GM19372 (cell line): ENCODE measurements around the gene SLC17A2.
A peak's percentile ranks its signal among the peaks of the same experiment; 100 is the strongest.
"Not testable (repeated sequence)": the region's sequence is repeated elsewhere in the genome, so short reads cannot be mapped to it uniquely, and the experiment has no call there.

Experiments used
- ATAC-seq: cut with Tn5 transposase; IDR thresholded peaks from one replicate; pipeline ENCODE4 v1.9.1; 2021; ENCODE audit warnings: mild to moderate bottlenecking, low read depth, moderate library complexity; ENCODE audit not compliant: unreplicated experiment

Gene SLC17A2

DNA sequence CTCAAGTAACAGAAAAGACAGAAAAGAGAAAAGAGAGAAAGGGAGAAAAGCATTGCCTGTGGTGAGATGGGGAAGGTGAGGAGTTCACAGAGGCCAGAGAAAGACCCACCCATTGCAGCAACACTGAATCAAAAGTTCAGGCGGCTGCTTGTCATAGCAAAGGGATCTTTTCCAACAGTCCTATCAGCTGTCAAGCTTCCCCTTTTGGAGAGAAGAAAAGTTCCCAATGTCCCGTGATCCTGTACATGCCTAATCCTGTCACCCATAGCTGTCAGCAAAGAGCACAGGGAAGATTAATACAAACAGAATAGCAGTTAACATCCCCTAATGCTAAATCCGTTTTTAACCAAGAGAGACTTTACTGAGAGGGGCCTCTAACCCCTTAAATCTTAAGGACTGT, 23.2 kb upstream of the SLC17A2 start:
- no peak for ATAC-seq

DNA sequence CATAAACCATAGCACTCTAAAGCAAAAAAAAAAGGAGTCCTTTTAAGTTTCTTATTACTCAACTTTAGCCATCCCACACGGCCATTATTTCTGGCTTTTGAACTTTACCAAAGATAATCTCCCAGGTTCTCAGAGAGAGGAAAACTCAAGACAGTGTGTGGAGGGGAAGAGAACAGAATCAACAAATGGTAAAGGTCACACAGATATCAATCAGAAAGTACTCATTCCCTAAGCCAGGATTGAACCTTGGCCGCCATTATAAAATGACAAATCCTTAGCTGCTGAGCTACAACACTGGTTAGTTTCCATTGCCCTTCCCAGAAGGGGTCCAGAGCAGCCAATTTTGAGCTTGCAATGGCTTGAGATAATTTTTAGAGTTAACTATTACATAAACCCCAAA, 22.0 kb upstream of the SLC17A2 start:
- ATAC-seq: no peak

DNA sequence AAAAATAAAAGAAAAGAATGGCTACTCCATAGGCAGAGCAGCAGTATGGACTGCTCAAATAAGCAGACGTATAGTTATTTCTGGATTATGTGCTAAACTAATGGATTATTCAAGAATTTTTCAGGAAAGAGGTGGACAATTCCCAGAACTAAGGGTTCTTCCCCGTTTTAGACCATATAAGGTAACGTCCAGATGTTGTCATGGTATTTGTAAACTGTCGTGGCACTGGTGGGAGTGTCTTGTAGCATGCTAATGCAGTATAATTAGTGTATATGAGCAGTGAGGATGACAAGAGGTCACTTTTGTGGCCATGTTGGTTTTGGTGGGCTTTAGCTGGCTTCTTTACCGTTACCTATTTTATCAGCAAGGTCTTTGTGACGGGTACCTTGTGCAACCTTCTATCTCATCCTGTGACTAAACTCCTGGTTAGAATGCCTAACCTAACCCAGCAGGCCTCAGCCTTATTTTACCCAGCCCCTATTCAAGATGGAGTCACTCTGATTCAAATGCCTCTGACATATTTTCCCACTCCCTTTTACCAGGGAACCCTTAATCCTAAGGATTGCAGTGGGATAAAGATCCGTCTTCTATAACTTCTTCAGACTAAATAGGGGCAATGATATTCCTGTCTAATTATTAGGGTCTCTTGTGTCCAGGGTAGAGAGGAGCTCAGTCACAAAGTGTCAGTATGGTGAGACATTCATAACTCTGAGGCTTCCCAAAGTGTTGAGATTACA, 21.0 kb upstream of the SLC17A2 start:
- ATAC-seq: no peak

DNA sequence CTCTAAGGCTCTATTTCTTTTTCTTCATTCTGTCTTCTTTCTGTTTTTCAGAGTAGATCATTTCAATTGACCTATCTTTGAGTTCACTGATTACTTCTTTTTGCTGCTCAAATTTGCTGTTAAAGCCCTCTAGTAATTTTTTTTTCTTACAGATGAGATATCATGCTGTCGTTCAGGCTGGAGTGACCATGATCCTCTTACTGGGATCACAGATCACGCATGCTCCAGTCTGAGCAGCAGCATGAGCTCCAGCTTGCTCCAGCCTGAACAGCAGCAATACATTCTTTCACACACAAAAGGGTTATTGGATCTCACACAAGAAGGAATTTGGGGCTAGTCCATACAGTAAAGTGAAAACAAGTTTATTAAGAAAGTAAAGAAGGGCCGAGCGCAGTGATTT, 19.8 kb upstream of the SLC17A2 start:
- ATAC-seq: no peak

DNA sequence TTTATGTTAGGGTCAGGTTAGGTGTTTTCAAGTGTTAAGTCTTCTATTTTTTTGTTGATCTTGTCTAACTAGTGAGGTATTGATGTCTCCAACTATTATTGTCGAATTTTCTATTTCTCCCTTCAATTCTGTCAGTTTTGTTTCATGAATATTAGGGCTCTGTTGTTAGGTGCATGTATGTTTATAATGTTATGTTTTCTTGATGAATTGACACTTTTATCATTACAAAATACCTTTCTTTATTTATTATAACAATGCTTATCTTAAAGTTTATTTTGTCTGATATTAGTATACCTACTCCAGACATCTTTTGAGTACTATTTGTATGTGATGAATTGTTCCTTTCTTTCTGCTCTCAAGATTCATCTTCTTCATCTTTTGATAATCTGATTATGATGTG, 19.2 kb upstream of the SLC17A2 start:
- no peak for ATAC-seq

DNA sequence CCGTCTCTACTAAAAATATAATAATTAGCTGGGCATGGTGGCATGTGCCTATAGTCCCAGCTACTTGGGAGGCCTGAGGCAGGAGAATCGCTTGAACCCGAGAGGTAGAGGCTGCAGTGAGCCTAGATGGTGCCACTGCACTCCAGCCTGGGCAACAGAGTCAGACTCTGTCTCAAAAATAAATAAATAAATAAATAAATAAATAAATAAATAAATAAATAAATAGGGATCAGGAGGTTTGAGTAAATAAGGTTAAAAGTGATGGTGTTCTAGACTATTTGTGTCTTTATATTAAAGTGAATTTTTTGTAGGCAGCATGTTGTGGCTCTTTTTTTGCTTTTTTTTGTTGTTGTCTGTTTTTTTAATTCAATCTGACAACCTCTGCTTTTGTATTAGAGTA, 17.0 kb upstream of the SLC17A2 start:
- not testable (repeated sequence) for ATAC-seq

DNA sequence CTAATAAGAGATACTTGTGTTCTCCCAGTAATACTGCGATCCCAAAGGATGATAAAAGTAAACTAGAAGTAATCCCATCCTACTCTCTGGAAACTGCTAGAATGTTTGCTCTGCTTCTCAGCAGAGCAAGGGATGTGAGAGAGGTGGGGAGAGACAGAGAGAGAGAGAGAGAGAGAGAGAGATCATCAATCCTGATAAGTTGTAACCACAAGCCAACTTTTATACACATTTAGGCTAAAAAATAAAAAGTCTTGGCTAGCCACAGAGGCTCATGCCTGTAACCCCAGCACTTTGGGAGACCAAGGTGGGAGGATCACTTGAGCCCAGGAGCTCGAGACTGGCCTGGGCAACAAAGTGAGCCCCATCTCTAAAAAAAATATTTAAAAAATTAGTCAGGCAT, 16.1 kb upstream of the SLC17A2 start:
- no peak for ATAC-seq

DNA sequence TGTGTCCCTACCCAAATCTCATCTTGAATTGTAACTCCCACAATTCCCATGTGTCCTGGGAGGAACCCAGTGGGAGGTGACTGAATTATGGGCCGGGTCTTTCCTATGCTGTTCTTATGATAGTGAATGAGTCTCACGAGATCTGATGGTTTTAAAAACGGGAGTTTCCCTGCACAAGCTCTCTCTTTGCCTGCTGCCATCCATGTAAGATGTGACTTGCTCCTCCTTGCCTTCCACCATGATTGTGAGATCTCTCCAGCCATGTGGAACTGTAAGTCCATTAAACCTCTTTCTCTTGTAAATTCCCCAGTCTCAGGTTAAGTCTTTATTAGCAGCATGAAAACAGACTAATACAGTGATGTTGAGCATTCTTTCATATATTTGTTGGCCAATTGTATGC, 15.2 kb upstream of the SLC17A2 start:
- not testable (repeated sequence) for ATAC-seq

DNA sequence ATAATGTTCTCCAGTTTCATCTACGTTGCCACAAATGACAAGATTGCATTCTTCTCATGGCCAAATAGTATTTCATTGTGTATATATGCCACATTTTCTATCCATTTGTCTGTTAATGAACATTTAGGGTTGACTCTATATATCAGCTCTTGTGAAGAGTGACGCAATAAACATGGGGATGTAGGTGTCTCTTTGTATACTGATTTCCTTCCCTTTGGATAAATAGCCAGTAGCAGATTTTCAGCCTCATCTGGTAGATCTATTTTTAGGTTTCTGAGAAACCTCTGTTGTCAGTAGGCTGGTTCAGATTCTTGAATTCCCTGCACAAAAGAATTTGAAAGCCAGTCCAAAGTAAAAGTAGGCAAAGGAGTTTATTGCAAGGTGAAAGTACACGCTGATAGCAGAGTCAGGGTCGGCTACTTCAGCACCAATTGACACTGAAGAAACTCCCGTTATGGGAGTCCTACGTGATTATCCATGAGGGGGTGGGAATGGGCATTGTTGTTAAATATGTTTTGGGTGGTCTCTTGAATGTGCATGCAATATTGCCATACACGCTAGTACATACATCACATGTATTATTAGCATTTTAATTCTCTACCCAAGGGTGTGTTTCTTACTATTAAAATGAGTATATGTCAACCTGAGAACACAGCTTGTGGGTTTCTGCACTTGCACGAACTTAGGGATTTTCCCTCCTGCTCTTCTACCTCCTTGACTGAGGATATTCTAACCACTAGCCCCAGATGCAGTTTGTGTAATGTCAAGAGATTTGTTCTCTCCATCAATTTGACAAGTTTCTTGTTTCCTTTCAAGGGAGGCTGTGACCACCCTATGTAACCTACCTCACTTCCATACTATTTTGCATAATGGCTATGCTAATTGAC, 14.4 kb upstream of the SLC17A2 start:
- peak; percentile 87 for ATAC-seq

DNA sequence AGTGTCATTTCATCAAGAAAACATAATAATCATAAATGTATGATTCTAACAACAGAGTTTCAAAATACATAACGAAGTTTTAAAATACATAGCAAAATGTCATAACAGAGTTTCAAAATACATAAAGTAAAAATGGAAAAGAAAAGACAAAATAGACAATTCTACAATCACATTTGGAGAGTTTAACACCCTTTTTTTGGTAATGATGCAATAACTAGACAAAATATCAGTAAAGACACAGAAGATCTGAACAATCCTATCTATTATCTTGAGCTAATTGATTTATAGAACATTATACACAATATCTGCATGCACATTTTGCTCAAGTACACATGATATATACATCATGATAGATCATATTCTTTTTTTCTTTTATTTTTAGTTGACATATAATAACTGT, 13.4 kb upstream of the SLC17A2 start:
- no peak for ATAC-seq

DNA sequence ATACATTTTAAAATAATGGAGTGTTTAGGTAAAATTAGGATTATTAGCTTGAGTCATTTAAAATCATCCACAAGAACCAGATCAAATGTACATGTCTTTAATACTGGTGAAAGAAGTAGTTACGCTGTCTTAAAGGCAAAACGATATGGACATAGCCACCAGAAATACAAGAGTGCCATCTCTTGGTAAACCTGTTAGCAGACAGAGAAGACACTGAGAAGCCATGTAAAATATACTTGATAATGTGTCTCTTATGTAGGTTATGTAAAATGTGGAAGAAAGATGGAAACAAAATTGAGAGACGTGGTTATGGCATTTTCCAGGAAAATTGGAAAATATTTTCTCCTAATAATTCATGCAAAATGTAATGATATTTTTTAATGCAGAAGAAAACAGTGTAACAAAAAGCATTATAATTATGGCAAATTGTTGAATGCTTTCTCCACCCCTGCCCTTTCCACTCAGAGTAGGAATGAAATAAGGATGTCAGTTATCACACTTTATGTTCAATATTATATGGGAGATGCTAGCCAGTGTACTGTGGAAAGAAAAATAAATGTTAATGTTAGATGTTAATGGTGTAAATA, 12.2 kb upstream of the SLC17A2 start:
- ATAC-seq: no peak

DNA sequence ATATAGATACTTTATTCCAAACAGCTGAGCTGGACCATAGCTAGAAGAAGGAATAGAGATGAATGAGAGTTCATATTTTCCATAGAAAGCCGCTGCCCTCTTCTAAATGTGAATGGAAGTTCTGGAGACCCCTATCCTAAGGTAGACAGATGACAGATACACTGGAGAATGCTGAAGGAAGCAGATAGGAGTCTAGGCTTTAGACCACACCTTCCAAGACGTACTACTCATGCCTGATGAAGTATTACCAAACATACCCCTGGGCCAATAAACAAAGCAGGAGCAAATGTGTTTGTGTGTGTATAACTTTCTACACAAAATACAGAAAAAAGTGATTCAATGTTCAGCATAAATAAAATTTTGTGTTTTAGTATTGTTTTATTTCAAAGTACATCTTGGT, 9.1 kb upstream of the SLC17A2 start:
- no peak for ATAC-seq

DNA sequence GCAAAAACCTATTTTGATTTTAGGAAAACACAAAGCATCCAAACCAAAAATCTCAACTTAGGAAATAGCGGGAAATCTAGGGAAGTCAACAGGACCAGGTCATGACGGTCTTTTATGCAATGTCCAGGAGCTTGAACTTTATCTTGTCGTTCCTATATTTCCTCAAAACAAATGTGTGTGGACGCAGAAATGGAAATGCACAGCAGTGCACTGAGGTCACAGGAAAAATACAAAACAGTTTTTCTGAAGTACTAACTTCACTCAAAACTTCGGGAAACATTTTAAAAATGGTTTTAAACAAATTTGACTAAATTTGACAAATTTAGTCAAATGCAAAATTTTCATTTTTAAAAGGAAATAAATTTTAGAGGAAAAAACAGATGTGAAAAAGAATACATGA, 5.5 kb upstream of the SLC17A2 start:
- ATAC-seq: no peak

DNA sequence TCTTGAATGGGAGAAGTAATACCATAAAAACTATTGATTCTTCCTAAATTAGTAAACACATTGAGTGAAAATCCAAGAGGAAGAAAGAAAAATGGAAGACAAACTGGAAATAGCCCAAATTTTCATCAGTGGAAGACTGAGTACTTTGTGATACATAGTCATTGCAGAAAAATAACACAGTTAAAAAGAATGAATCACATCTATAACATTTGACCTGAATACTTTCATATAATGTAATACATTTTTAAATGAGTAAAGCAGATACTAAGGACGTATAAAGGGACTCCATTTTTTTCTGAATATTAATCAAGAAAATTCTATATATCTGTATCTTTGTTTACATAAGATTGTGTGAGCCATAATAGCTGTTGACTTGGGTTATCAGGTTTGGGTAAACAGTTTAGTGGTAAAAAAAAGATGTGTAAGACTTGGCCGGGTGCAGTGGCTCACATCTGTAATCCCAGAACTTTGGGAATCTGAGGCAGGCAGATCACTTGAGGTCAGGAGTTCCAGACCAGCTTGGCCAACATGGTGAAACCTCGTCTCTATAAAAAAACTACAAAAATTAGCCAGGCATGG, 4.3 kb upstream of the SLC17A2 start:
- ATAC-seq: no peak

DNA sequence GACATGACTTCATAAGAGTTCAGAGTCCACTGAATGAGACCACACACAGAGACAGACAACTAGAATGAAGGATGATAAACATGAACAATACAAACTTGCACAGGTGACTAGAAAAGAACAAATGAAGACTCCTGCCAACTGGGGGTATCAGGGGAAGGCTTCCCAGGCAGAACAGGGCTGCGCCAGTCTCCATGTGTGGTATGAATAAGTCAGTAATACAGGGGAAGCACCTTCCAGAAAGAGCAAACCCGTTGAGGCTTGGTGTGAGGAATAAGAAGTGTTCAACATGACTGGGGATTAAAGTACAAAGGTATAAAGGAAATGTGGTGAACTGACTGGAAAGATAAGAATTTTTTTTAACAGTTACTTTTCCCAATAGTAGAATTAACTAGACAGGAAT, 3.7 kb upstream of the SLC17A2 start:
- no peak for ATAC-seq

DNA sequence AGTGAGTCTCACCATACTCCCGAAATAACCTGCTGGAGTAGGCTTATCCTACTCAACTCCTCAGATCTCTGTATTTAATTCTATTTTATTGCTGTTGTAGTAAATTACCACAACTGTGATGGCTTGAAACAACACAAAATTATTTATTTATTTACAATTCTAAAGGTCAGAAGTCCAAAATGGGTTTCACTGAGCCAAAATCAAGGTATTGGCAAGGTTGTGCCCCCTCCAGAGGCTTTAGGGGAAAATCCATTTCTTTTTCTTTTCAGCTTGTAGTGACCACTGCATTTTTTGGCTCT, 869 bp upstream of the SLC17A2 start:
- no peak for ATAC-seq

DNA sequence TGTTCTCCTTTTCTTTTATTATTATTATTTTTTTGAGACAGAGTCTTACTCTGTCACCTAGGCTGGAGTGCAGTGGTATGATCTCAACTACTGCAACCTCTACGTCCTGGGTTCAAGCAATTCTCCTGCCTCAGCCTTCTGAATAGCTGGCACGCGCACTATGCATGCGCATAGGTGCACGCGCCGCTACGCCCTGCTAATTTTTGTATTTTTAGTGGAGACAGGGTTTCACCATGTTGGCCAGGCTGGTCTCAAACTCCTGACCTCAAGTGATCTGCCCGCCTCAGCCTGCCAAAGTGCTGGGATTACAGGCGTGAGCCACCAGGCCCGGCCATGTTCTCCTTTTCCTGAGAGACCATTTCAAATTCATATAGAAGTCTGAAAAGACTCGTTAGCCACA, 706 bp downstream of the SLC17A2 start:
- ATAC-seq: not testable (repeated sequence)

DNA sequence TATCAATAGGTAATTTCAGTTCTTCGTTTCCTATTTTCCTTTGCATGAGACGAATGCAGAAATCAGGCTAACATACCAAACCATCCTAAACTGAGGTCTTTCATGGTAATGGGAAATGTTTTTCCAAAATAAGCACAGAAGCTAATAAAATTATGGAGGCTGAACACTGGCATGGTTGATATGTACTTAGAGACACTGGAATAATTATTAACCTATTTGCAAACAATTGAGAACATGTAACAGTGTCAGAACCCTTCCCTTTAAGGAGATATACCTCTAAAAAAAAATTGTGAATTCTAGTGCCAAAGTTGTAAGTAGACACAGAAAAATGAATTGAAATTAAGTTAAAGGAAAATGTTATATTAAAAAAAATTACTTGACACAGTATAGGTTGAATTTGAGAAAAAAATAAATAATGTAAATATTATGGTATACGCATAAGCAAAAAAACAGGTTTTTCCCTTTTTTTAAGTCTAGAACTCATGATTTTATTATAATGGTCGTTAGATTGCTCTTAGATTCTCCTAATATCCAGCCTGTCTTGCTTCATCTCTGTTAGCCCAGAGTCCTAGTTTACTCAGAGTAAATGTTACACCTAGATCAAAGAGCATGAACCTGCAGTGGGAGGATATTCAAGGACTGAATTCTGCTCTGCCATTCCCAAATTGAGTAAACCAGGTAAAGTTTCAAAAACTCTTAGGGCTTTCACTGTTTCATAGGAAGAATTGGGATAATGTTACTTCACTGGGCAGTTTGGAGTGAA, 1.7 kb downstream of the SLC17A2 start:
- no peak for ATAC-seq

DNA sequence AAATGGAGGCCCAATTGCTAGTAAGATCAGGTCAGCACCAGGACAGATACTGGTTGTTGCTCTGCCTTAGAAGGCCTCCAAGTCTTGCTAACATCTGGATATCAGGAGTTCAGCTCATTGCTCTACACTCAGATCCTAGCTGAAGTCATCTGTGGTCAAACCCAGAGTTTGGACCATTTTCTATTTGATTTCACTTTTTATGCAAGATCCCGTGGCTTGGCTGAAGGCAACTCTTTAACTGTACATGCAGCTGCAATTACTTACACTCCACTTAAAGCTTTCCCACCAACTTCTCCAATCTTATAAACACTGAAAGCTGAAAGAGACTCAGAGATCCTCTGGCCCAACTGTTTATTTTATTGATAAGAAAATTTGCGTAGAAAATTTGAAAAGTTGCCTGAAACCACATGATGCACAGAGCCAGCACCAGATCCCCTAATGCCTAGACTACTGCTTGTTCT, 2.7 kb downstream of the SLC17A2 start:
- no peak for ATAC-seq

DNA sequence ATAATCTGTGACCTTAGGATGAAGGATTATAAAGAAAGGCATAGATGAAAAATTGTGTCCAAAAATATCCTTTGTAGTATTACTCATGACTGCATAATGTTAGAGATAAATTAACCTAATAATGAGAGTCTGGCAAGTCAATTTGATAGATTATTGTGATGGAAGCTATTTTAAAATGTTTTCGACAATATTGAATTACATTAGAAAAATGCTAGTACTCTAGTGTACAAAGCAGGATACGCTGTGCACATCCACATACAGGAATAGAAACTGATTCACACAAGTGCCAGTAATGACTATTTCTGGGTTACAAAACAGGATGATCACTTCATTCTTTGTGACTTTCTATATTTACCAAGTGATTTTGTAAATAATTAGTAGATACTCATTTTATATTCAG, 3.3 kb downstream of the SLC17A2 start:
- ATAC-seq: no peak

DNA sequence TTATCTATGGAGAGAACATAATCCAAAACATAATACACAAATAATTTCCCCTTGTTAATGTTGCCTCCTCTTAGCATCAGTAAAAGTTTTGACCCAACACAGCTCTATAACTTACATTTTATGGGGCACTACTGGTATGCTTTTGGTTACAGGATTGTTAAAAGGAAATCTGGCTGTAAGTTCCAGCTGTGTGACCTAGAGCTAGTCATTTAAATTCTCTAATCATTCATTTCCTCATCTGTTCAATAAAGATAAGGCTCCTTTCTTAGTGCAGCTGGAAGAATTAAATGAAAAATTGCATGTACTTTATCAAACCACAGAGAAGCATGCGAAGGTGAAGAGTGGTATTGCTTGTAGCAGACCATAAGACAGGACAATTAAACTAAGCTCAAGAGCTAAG, 4.6 kb downstream of the SLC17A2 start:
- ATAC-seq: no peak
